Neural progenitor cell (in vitro differentiated cells): ENCODE measurements around the gene UBE2E1.
"Not testable (repeated sequence)": the region's sequence is repeated elsewhere in the genome, so short reads cannot be mapped to it uniquely, and the experiment has no call there.

ENCODE experiments used
- CTCF ChIP-seq: fragments of 200-600 bp; sonication (generic); IDR thresholded peaks from 2 replicates; pipeline ENCODE4 v1.5.1; 2017; ENCODE audit warnings: antibody characterized with exemption, mild to moderate bottlenecking
- EZH2 ChIP-seq: fragments of 200-600 bp; sonication (generic); IDR thresholded peaks from 2 replicates; pipeline ENCODE4 v1.6.1; 2017; ENCODE audit warnings: antibody characterized with exemption, mild to moderate bottlenecking, moderate library complexity
- EZH2phosphoT487 ChIP-seq: fragments of 200-600 bp; sonication (generic); IDR thresholded peaks from 2 replicates; pipeline ENCODE4 v1.6.1; 2017; ENCODE audit warnings: antibody characterized with exemption

GRCh38 chr3:23870663-23871043 is 64.9 kb downstream of the UBE2E1 start:
- not testable (repeated sequence) for TF ChIP-seq CTCF, EZH2phosphoT487, EZH2
